OCI-LY1 (cell line): Measurements from ENCODE around the gene NMB.

Source experiments
- H2AFZ ChIP-seq: fragments of 200-600 bp; sonication (generic), shearing (Covaris generic); 2 replicates; pipeline ENCODE4 v1.6.0; 2014; ENCODE audit warnings: antibody characterized with exemption, mild to moderate bottlenecking, low read length
- H3F3A ChIP-seq: fragments of 200-600 bp; sonication (generic), shearing (Covaris generic); 2 replicates; pipeline ENCODE4 v1.6.0; 2014; ENCODE audit warnings: mild to moderate bottlenecking, antibody characterized with exemption, low read length, moderate library complexity; ENCODE audit not compliant: insufficient read depth
- H3K27ac ChIP-seq: fragments of 200-600 bp; sonication (generic); 2 replicates; pipeline ENCODE4 v1.5.1; 2014; ENCODE audit warnings: low read length, mixed run types, mild to moderate bottlenecking, low read depth; ENCODE audit not compliant: poor library complexity, severe bottlenecking
- H3K27me3 ChIP-seq: fragments of 200-600 bp; sonication (generic); 2 replicates; pipeline ENCODE4 v1.6.0; 2014; ENCODE audit warnings: antibody characterized with exemption, mild to moderate bottlenecking, low read length, moderate library complexity; ENCODE audit not compliant: insufficient read depth
- H3K36me3 ChIP-seq: fragments of 200-600 bp; sonication (generic); 2 replicates; pipeline ENCODE4 v1.6.1; 2014; ENCODE audit warnings: mild to moderate bottlenecking, antibody characterized with exemption, low read length, moderate library complexity, mixed read lengths; ENCODE audit not compliant: insufficient read depth
- H3K4me1 ChIP-seq: fragments of 200-600 bp; sonication (generic); 2 replicates; pipeline ENCODE4 v1.5.1; 2014; ENCODE audit warnings: mild to moderate bottlenecking, low read length, moderate library complexity; ENCODE audit not compliant: insufficient read depth, severe bottlenecking
- H3K4me2 ChIP-seq: fragments of 200-600 bp; sonication (generic), shearing (Covaris generic); 2 replicates; pipeline ENCODE4 v1.6.1; 2014; ENCODE audit warnings: low read length
- H3K4me3 ChIP-seq: fragments of 200-600 bp; sonication (generic); 2 replicates; pipeline ENCODE4 v1.5.1; 2014; ENCODE audit warnings: low read length, low read depth, mild to moderate bottlenecking, mixed read lengths; ENCODE audit not compliant: poor library complexity, severe bottlenecking
- H3K79me2 ChIP-seq: fragments of 200-600 bp; shearing (Covaris generic); 2 replicates; pipeline ENCODE4 v1.6.1; 2016; ENCODE audit warnings: mixed run types, low read length, mixed read lengths; ENCODE audit not compliant: insufficient read depth
- H3K9ac ChIP-seq: fragments of 200-600 bp; sonication (generic), shearing (Covaris generic); 2 replicates; pipeline ENCODE4 v1.6.1; 2014; ENCODE audit warnings: mild to moderate bottlenecking, low read length, mixed read lengths
- H3K9me2 ChIP-seq: fragments of 200-600 bp; sonication (generic), shearing (Covaris generic); 2 replicates; pipeline ENCODE4 v1.6.1; 2014; ENCODE audit warnings: low read depth, mild to moderate bottlenecking, low read length, mixed read lengths
- H3K9me3 ChIP-seq: fragments of 200-600 bp; shearing (Covaris generic); 2 replicates; pipeline ENCODE4 v1.6.1; 2014; ENCODE audit warnings: low read length, mixed read lengths
- H4K20me1 ChIP-seq: fragments of 200-600 bp; sonication (generic), shearing (Covaris generic); 2 replicates; pipeline ENCODE4 v1.6.0; 2016; ENCODE audit warnings: mild to moderate bottlenecking, low read length; ENCODE audit not compliant: insufficient read depth
- CTCF ChIP-seq: fragments of 200-600 bp; sonication (generic), shearing (Covaris generic); IDR thresholded peaks from 2 replicates; pipeline ENCODE4 v1.5.1; 2017; ENCODE audit warnings: mild to moderate bottlenecking, antibody characterized with exemption, low read length, moderate library complexity, mixed read lengths
- EZH2 ChIP-seq: fragments of 200-600 bp; sonication (generic), shearing (Covaris generic); IDR thresholded peaks from 2 replicates; pipeline ENCODE4 v1.8.0; 2017; ENCODE audit warnings: borderline replicate concordance, mixed run types, mild to moderate bottlenecking, antibody characterized with exemption, low read length, moderate library complexity, mixed read lengths

The NMB gene

GRCh38 chr15:84624359-84624758 lies 33.6 kb downstream of the NMB start:
- no peak overlapping the region for H3K9ac ChIP-seq
- H3K79me2 ChIP-seq, result no peaks in the 10 kb centered on the region
- H3K27me3 ChIP-seq, result no peaks in the 10 kb centered on the region
- no peak overlapping the region for H3K27ac ChIP-seq
- H2AFZ ChIP-seq, result no peak overlapping the region
- peaks cover 42% of the 10 kb centered on the region for H3K36me3 ChIP-seq
- H3K4me2 ChIP-seq, result no peak overlapping the region
- TF ChIP-seq EZH2, result no peak
- no peak for TF ChIP-seq CTCF
- H3F3A ChIP-seq, result no peaks in the 10 kb centered on the region
- no peaks in the 10 kb centered on the region for H3K4me1 ChIP-seq
- peaks cover 30% of the 10 kb centered on the region for H3K9me3 ChIP-seq
- H3K4me3 ChIP-seq, result no peak overlapping the region
- H3K9me2 ChIP-seq, result no peaks in the 10 kb centered on the region
- H4K20me1 ChIP-seq, result no peaks in the 10 kb centered on the region

- H3F3A ChIP-seq, result no peaks in the 10 kb centered on the region
- no peaks in the 10 kb centered on the region for H3K4me1 ChIP-seq
- H3K36me3 ChIP-seq, result peaks cover 46% of the 10 kb centered on the region
- no peaks in the 10 kb centered on the region for H3K9me2 ChIP-seq
- no peaks in the 10 kb centered on the region for H4K20me1 ChIP-seq
- H3K9me3 ChIP-seq, result peaks cover 30% of the 10 kb centered on the region
- H2AFZ ChIP-seq, result no peak overlapping the region
- no peaks in the 10 kb centered on the region for H3K27me3 ChIP-seq
- H3K4me3 ChIP-seq, result no peak overlapping the region
- no peak overlapping the region for H3K9ac ChIP-seq
- TF ChIP-seq EZH2 (no peak), CTCF (no peak)
- H3K4me2 ChIP-seq, result no peak overlapping the region
- no peaks in the 10 kb centered on the region for H3K79me2 ChIP-seq
- no peak overlapping the region for H3K27ac ChIP-seq
Measured at GRCh38 chr15:84621358-84621979, 36.5 kb downstream of the NMB start.

GRCh38 chr15:84620626-84621025 lies 37.4 kb downstream of the NMB start:
- Histone ChIP-seq H3K4me2 (no peak overlapping the region), H3K36me3 (peaks cover 49% of the 10 kb centered on the region), H3K4me3 (no peak overlapping the region), H3K79me2 (no peaks in the 10 kb centered on the region), H3K27me3 (no peaks in the 10 kb centered on the region), H3K9me2 (no peaks in the 10 kb centered on the region), H3K9me3 (peaks cover 30% of the 10 kb centered on the region), H2AFZ (no peak overlapping the region), H3K9ac (no peak overlapping the region), H4K20me1 (no peaks in the 10 kb centered on the region), H3F3A (no peaks in the 10 kb centered on the region), H3K4me1 (no peaks in the 10 kb centered on the region), H3K27ac (no peak overlapping the region)
- no peak for TF ChIP-seq CTCF
- no peak for TF ChIP-seq EZH2
